Measurements from ENCODE around the gene RAB9A. TPM values are rescaled to one million over a fixed set of nuclear protein-coding genes. Genes with fewer than 3 reads are reported as not detected.
"Not testable (repeated sequence)": the region's sequence is repeated elsewhere in the genome, so short reads cannot be mapped to it uniquely, and the experiment has no call there.

RAB9A gene
- total and polyA plus RNA-seq, 3 donors from 2014 or later: 12.9 to 13.2 (median 13.1) TPM

DNA sequence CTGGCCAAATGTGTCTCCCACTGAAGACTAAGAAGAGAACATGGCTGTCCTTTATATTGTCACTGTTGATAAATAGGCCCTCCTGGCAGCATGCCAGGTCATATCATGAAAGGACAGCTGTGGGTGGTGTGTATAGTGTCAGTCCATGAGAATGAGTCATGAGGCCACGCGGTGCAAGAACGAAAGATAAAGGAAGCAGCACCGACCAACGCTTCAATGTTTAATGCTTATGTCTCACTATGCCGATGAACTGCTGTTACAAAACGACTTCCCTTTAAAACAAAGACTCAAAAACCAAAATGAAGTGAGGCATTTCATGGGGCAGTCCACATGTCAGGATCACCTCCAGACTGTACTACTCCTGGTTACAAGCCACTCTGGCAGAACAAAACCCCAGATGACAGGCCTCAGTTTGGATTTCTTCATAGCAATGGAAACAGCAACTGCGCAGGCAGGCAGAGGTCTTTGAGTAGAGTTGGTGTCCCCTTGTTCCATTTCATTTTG is 41.2 kb upstream of the RAB9A start:
- no peak overlapping the region for H3K27ac ChIP-seq

DNA sequence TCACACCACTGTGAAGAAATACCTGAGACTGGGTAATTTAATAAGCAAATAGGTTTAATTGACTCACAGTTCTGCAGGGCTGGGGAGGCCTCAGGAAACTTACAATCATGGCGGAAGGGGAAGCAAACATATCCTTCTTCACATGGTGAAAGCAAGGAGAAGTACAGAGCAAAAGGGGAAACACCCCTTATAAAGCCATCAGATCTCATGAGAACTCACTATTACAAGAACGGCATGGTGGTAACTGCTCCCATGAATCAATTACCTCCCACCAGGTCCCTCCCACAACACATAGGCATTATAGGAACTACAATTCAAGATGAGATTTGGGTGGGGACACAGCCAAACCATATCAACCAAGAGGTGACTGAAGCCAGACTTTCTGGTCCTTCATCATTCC is 40.6 kb upstream of the RAB9A start:
- intact Hi-C loops (cut with DNase I; ENCODE audit: low total_unique reads): loop anchor here (10.0 kb wide), 1 partner anchor 134 kb away; no protein-coding TSS in a partner anchor
- H3K4me3 ChIP-seq; H3K27ac ChIP-seq; H3K27me3 ChIP-seq; H3K9me3 ChIP-seq; H3K36me3 ChIP-seq (ENCODE audit: low read depth, missing control alignments); H3K4me1 ChIP-seq; DNase-seq: not testable (repeated sequence)
- WGBS, 2 donors: 86 to 100% methylated on average over 1 to 2 of the region's 2 CpGs

More for the DNA sequence above, 41.2 kb upstream of the RAB9A start:
- peak; percentile 69 for DNase-seq
- 25 to 67% methylated on average over 5 to 8 of the region's 8 CpGs for WGBS, 2 donors
- Histone ChIP-seq H3K4me1 (no peaks in the 10 kb centered on the region), H3K9me3 (no peaks in the 10 kb centered on the region), H3K27me3 (no peaks in the 10 kb centered on the region), H3K36me3 (ENCODE audit: low read depth, missing control alignments) (no peaks in the 10 kb centered on the region), H3K4me3 (no peak overlapping the region)
- TF ChIP-seq, protein P1, sequence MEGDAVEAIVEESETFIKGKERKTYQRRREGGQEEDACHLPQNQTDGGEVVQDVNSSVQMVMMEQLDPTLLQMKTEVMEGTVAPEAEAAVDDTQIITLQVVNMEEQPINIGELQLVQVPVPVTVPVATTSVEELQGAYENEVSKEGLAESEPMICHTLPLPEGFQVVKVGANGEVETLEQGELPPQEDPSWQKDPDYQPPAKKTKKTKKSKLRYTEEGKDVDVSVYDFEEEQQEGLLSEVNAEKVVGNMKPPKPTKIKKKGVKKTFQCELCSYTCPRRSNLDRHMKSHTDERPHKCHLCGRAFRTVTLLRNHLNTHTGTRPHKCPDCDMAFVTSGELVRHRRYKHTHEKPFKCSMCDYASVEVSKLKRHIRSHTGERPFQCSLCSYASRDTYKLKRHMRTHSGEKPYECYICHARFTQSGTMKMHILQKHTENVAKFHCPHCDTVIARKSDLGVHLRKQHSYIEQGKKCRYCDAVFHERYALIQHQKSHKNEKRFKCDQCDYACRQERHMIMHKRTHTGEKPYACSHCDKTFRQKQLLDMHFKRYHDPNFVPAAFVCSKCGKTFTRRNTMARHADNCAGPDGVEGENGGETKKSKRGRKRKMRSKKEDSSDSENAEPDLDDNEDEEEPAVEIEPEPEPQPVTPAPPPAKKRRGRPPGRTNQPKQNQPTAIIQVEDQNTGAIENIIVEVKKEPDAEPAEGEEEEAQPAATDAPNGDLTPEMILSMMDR (IDR thresholded peaks at IDR 0.05): no peak
- no peak for TF ChIP-seq POLR2A (IDR thresholded peaks at IDR 0.05)
- intact Hi-C loops (cut with DNase I; ENCODE audit: low total_unique reads): loop anchor here (10.0 kb wide), 1 partner anchor 133 kb away; no protein-coding TSS in a partner anchor

DNA sequence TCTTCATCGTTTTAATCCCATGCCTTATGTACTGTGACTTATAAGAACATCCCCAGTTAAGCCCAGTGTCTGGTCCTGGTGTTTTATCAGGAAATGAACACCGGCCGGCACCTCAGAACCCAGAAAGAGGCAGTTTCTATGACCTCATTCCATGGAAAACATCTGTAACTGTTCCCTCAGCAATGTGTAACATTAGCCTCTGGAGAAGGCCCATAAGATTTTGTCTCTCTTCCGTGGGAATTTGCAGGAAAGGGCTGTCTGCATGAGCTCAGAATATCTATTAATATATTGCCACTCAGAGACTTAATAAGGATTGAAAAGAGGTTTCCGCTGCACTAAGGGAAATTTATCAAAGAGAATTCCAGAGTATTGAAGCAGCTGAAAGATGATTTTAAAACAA is 39.1 kb upstream of the RAB9A start:
- no peaks in the 10 kb centered on the region for H3K4me1 ChIP-seq
- H3K36me3 ChIP-seq (ENCODE audit: low read depth, missing control alignments): no peaks in the 10 kb centered on the region
- WGBS, 2 donors: 59 to 71% methylated on average over 4 to 5 of the region's 5 CpGs
- TF ChIP-seq, protein P1 (IDR thresholded peaks at IDR 0.05): no peak
- TF ChIP-seq POLR2A (IDR thresholded peaks at IDR 0.05): no peak
- no peak for DNase-seq
- H3K9me3 ChIP-seq: no peaks in the 10 kb centered on the region
- H3K27ac ChIP-seq: no peak overlapping the region
- H3K27me3 ChIP-seq: no peaks in the 10 kb centered on the region
- intact Hi-C loops (cut with DNase I; ENCODE audit: low total_unique reads): loop anchor here (10.0 kb wide), 1 partner anchor 135 kb away; no protein-coding TSS in a partner anchor
- no peak overlapping the region for H3K4me3 ChIP-seq

GRCh38 chrX:13650318-13650717 is 38.6 kb upstream of the RAB9A start:
- Histone ChIP-seq H3K36me3 (ENCODE audit: low read depth, missing control alignments) (no peaks in the 10 kb centered on the region), H3K4me1 (no peaks in the 10 kb centered on the region), H3K4me3 (no peak overlapping the region), H3K9me3 (no peaks in the 10 kb centered on the region), H3K27me3 (no peaks in the 10 kb centered on the region), H3K27ac (no peak overlapping the region)
- no peak for DNase-seq
- WGBS, 2 donors: 100% methylated on average over 1 of the region's 1 CpG
- intact Hi-C loops (cut with DNase I; ENCODE audit: low total_unique reads): no loop called here
- TF ChIP-seq, protein P1 (IDR thresholded peaks at IDR 0.05): no peak
- no peak for TF ChIP-seq POLR2A (IDR thresholded peaks at IDR 0.05)

DNA sequence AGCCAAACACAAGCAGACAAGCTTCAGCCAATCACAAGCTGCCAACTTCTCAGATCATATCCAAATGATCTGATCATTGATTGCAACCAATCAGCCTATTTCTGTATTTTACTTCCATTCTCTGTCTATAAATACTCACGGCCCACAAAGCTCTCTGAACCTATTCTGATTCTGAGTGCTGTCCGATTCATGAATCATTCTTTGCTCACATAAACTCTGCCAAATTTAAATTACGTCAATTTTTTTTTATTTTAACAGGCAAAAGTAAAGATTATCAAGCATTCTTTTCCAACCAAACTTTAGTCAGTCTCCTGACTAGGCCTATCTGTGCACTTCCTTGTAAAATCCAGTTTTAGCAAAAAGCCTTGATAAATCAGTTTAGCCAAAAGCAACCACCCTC is 37.8 kb upstream of the RAB9A start:
- H3K4me1 ChIP-seq: no peaks in the 10 kb centered on the region
- no peak for DNase-seq
- intact Hi-C loops (cut with DNase I; ENCODE audit: low total_unique reads): no loop called here
- no peaks in the 10 kb centered on the region for H3K9me3 ChIP-seq
- H3K4me3 ChIP-seq: no peak overlapping the region
- 56 to 58% methylated on average over 3 of the region's 3 CpGs for WGBS, 2 donors
- no peaks in the 10 kb centered on the region for H3K36me3 ChIP-seq (ENCODE audit: low read depth, missing control alignments)
- H3K27me3 ChIP-seq: no peaks in the 10 kb centered on the region
- TF ChIP-seq, protein P1 (IDR thresholded peaks at IDR 0.05): no peak
- TF ChIP-seq POLR2A (IDR thresholded peaks at IDR 0.05): no peak
- H3K27ac ChIP-seq: no peak overlapping the region

Measured in testis (tissue), 3 donors.